KMS-11 (cell line): Measurements from ENCODE around the gene NR1H4.

Experiments
- H2AFZ ChIP-seq: fragments of 200-600 bp; sonication (generic); 2 replicates; pipeline ENCODE4 v1.6.1; 2016; ENCODE audit warnings: antibody characterized with exemption, mixed run types, low read depth
- H3K27ac ChIP-seq: fragments of 200-600 bp; sonication (generic); 2 replicates; pipeline ENCODE4 v1.6.1; 2016; ENCODE audit warnings: mild to moderate bottlenecking, mixed run types
- H3K27me3 ChIP-seq: fragments of 200-600 bp; sonication (generic); 2 replicates; pipeline ENCODE4 v1.6.1; 2017; ENCODE audit warnings: mild to moderate bottlenecking, low read depth, mixed run types, moderate library complexity; ENCODE audit not compliant: insufficient read depth
- H3K36me3 ChIP-seq: fragments of 200-600 bp; sonication (generic); 2 replicates; pipeline ENCODE4 v1.6.1; 2017; ENCODE audit warnings: mild to moderate bottlenecking, mixed run types; ENCODE audit not compliant: insufficient read depth
- H3K4me1 ChIP-seq: fragments of 200-600 bp; sonication (generic); 2 replicates; pipeline ENCODE4 v1.6.1; 2016; ENCODE audit warnings: mild to moderate bottlenecking, low read depth, mixed run types; ENCODE audit not compliant: poor library complexity, severe bottlenecking
- H3K4me2 ChIP-seq: fragments of 200-600 bp; sonication (generic); 2 replicates; pipeline ENCODE4 v1.7.0; 2016; ENCODE audit warnings: mild to moderate bottlenecking, mixed run types
- H3K4me3 ChIP-seq: fragments of 200-600 bp; sonication (generic); IDR thresholded peaks from 2 replicates; pipeline ENCODE4 v1.6.1; 2017; ENCODE audit warnings: low read depth, low read length, mixed read lengths; ENCODE audit not compliant: insufficient read depth
- H3K79me2 ChIP-seq: fragments of 200-600 bp; sonication (generic); 2 replicates; pipeline ENCODE4 v1.6.1; 2016; ENCODE audit warnings: low read depth, mixed run types; ENCODE audit not compliant: insufficient read depth
- H3K9ac ChIP-seq: fragments of 200-600 bp; sonication (generic); 2 replicates; pipeline ENCODE4 v1.6.1; 2016; ENCODE audit warnings: mild to moderate bottlenecking, mixed run types
- H4K20me1 ChIP-seq: fragments of 200-600 bp; sonication (generic); 2 replicates; pipeline ENCODE4 v1.6.1; 2016; ENCODE audit warnings: mild to moderate bottlenecking, mixed run types; ENCODE audit not compliant: insufficient read depth
- TF ChIP-seq, protein P1 (sequence below): fragments of 200-600 bp; sonication (generic); conservative IDR thresholded peaks from 2 replicates; pipeline ENCODE4 v1.6.1; 2017; ENCODE audit warnings: low read depth, mild to moderate bottlenecking, antibody characterized with exemption, low read length, moderate library complexity, mixed read lengths

The NR1H4 gene

GRCh38 chr12:100485983-100486382 lies 12.3 kb downstream of the NR1H4 start:
- Histone ChIP-seq H3K27me3 (no peaks in the 10 kb centered on the region), H4K20me1 (no peaks in the 10 kb centered on the region), H3K9ac (no peak overlapping the region), H3K4me1 (no peaks in the 10 kb centered on the region), H3K4me3 (no peak overlapping the region), H3K4me2 (no peak overlapping the region), H3K36me3 (no peaks in the 10 kb centered on the region), H3K27ac (no peak overlapping the region), H2AFZ (no peak overlapping the region), H3K79me2 (no peaks in the 10 kb centered on the region)
- TF ChIP-seq, protein P1, sequence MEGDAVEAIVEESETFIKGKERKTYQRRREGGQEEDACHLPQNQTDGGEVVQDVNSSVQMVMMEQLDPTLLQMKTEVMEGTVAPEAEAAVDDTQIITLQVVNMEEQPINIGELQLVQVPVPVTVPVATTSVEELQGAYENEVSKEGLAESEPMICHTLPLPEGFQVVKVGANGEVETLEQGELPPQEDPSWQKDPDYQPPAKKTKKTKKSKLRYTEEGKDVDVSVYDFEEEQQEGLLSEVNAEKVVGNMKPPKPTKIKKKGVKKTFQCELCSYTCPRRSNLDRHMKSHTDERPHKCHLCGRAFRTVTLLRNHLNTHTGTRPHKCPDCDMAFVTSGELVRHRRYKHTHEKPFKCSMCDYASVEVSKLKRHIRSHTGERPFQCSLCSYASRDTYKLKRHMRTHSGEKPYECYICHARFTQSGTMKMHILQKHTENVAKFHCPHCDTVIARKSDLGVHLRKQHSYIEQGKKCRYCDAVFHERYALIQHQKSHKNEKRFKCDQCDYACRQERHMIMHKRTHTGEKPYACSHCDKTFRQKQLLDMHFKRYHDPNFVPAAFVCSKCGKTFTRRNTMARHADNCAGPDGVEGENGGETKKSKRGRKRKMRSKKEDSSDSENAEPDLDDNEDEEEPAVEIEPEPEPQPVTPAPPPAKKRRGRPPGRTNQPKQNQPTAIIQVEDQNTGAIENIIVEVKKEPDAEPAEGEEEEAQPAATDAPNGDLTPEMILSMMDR, result no peak

GRCh38 chr12:100489251-100489820 lies 15.7 kb downstream of the NR1H4 start:
- TF ChIP-seq, protein P1, result no peak
- Histone ChIP-seq H3K36me3 (no peaks in the 10 kb centered on the region), H4K20me1 (no peaks in the 10 kb centered on the region), H3K9ac (no peak overlapping the region), H3K4me2 (no peak overlapping the region), H3K4me1 (no peaks in the 10 kb centered on the region), H3K4me3 (no peak overlapping the region), H3K79me2 (no peaks in the 10 kb centered on the region), H2AFZ (no peak overlapping the region), H3K27ac (no peak overlapping the region), H3K27me3 (no peaks in the 10 kb centered on the region)

DNA sequence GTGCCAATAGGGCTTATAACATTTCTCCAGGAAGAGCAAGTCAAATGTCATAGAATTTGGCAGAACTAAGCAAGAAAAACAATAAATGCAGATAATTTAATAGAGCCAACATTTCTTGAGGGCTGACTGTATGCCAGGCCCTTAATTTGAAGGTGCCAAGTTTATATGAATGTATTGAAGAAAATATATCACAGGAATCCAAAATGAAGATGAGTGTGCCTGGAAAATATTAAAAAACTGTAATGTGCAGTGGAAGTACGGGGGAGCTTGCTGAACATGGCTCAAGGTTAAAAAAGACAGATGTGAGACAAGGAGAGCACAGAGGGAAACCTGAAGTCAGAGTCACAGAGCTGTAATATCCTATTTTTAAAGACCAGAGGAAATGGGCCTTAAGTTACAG lies 16.4 kb downstream of the NR1H4 start:
- Histone ChIP-seq H4K20me1 (no peaks in the 10 kb centered on the region), H3K9ac (no peak overlapping the region), H3K4me2 (no peak overlapping the region), H2AFZ (no peak overlapping the region), H3K4me3 (no peak overlapping the region), H3K36me3 (no peaks in the 10 kb centered on the region), H3K27me3 (no peaks in the 10 kb centered on the region), H3K4me1 (no peaks in the 10 kb centered on the region), H3K79me2 (no peaks in the 10 kb centered on the region), H3K27ac (no peak overlapping the region)
- TF ChIP-seq, protein P1, result no peak

GRCh38 chr12:100491104-100491503 lies 17.4 kb downstream of the NR1H4 start:
- no peak overlapping the region for H2AFZ ChIP-seq
- no peak overlapping the region for H3K27ac ChIP-seq
- no peaks in the 10 kb centered on the region for H4K20me1 ChIP-seq
- no peak overlapping the region for H3K4me3 ChIP-seq
- H3K9ac ChIP-seq, result no peak overlapping the region
- no peaks in the 10 kb centered on the region for H3K36me3 ChIP-seq
- no peaks in the 10 kb centered on the region for H3K79me2 ChIP-seq
- H3K4me2 ChIP-seq, result no peak overlapping the region
- no peaks in the 10 kb centered on the region for H3K27me3 ChIP-seq
- H3K4me1 ChIP-seq, result no peaks in the 10 kb centered on the region
- TF ChIP-seq, protein P1, result no peak
